ENCODE data around the gene EIF5A.

The EIF5A gene

DNA sequence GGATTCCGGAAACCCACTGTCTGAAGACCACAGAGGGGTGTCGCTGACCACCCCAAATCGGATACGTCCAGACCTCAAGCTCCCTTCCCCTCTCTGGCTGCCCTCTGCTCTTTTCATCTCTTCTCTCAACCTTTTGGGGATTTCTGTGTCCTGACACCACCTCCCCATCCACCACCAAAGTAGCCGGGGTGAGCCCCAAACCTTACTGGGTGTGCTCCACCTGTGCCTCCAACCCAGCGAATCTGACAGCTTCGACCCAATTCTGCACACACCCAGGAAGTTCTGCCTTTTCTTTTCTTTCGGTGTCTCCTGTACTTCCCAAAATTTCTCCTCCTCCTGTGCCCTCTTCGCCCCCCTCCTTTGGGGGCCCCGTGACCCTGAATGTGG is 45.1 kb downstream of the EIF5A start:
- DNase-seq: peak; percentile 27
- Histone ChIP-seq H3K9me2 (replicated peaks; ENCODE audit: insufficient read depth, low read length) (no peaks in the 10 kb centered on the region), H2AFZ (ENCODE audit: low read length) (peak overlapping the region; percentile 98), H3K9me3 (replicated peaks; ENCODE audit: insufficient read depth, low read length) (no peaks in the 10 kb centered on the region), H3K79me2 (ENCODE audit: low read length) (no peaks in the 10 kb centered on the region), H3K4me1 (ENCODE audit: low read length) (peaks cover 5% of the 10 kb centered on the region; the same call in 1 of the 2 replicates), H4K20me1 (ENCODE audit: insufficient read depth, low read length) (no peaks in the 10 kb centered on the region), H3K27me3 (replicated peaks; ENCODE audit: insufficient read depth, low read length) (peaks cover 7% of the 10 kb centered on the region; the same call in 1 of the 2 replicates), H3K4me2 (ENCODE audit: low read depth, low read length) (peak overlapping the region; percentile 98), H3K27ac (ENCODE audit: low read length) (no peak overlapping the region), H3F3A (ENCODE audit: insufficient read depth, low read length) (0 out of 2 replicates have a peak, but pooled peaks cover 6% of the 10 kb centered on the region), H3K36me3 (replicated peaks; ENCODE audit: insufficient read depth, low read length) (no peaks in the 10 kb centered on the region), H3K4me3 (ENCODE audit: low read length) (peak overlapping the region; percentile 82), H3K9ac (ENCODE audit: low read length) (peak overlapping the region; percentile 67; the same call in 1 of the 2 replicates)
- TF ChIP-seq, protein P1, sequence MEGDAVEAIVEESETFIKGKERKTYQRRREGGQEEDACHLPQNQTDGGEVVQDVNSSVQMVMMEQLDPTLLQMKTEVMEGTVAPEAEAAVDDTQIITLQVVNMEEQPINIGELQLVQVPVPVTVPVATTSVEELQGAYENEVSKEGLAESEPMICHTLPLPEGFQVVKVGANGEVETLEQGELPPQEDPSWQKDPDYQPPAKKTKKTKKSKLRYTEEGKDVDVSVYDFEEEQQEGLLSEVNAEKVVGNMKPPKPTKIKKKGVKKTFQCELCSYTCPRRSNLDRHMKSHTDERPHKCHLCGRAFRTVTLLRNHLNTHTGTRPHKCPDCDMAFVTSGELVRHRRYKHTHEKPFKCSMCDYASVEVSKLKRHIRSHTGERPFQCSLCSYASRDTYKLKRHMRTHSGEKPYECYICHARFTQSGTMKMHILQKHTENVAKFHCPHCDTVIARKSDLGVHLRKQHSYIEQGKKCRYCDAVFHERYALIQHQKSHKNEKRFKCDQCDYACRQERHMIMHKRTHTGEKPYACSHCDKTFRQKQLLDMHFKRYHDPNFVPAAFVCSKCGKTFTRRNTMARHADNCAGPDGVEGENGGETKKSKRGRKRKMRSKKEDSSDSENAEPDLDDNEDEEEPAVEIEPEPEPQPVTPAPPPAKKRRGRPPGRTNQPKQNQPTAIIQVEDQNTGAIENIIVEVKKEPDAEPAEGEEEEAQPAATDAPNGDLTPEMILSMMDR (IDR thresholded peaks at IDR 0.05; ENCODE audit: low read length): no peak
- TF ChIP-seq EZH2 (optimal IDR thresholded peaks at IDR 0.05; ENCODE audit: low read depth, low read length) (no peak), EZH2phosphoT487 (IDR thresholded peaks at IDR 0.05; ENCODE audit: low read length) (no peak)

DNA sequence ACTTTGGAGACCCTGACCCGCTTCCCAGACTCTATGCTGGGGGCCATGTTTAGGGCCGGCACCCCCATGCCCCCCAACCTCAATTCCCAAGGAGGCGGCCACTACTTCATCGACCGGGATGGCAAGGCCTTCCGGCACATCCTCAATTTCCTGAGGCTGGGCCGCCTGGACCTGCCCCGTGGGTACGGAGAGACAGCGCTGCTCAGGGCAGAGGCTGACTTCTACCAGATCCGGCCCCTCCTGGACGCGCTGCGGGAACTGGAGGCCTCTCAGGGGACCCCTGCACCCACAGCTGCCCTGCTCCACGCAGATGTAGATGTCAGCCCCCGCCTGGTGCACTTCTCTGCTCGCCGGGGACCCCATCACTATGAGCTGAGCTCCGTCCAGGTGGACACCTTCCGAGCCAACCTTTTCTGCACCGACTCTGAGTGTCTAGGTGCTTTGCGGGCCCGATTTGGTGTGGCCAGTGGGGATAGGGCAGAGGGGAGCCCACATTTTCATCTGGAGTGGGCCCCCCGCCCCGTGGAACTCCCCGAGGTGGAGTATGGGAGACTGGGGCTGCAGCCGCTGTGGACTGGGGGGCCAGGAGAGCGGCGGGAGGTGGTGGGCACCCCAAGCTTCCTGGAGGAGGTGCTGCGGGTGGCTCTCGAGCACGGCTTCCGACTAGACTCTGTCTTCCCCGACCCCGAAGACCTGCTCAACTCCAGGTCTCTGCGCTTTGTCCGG is 45.6 kb downstream of the EIF5A start:
- Histone ChIP-seq H3K79me2 (ENCODE audit: low read length) (no peaks in the 10 kb centered on the region), H3K36me3 (replicated peaks; ENCODE audit: insufficient read depth, low read length) (no peaks in the 10 kb centered on the region), H3F3A (ENCODE audit: insufficient read depth, low read length) (0 out of 2 replicates have a peak, but pooled peaks cover 6% of the 10 kb centered on the region), H2AFZ (ENCODE audit: low read length) (no peak overlapping the region), H3K4me3 (ENCODE audit: low read length) (no peak overlapping the region), H3K27ac (ENCODE audit: low read length) (no peak overlapping the region), H3K27me3 (replicated peaks; ENCODE audit: insufficient read depth, low read length) (peaks cover 7% of the 10 kb centered on the region; the same call in 1 of the 2 replicates), H3K4me1 (ENCODE audit: low read length) (peaks cover 5% of the 10 kb centered on the region; the same call in 1 of the 2 replicates), H3K9me3 (replicated peaks; ENCODE audit: insufficient read depth, low read length) (no peaks in the 10 kb centered on the region), H3K9ac (ENCODE audit: low read length) (no peak overlapping the region), H4K20me1 (ENCODE audit: insufficient read depth, low read length) (no peaks in the 10 kb centered on the region), H3K4me2 (ENCODE audit: low read depth, low read length) (peak overlapping the region; percentile 98; the same call in 1 of the 2 replicates), H3K9me2 (replicated peaks; ENCODE audit: insufficient read depth, low read length) (no peaks in the 10 kb centered on the region)
- DNase-seq: no peak
- no peak for TF ChIP-seq EZH2 (optimal IDR thresholded peaks at IDR 0.05; ENCODE audit: low read depth, low read length)
- TF ChIP-seq, protein P1 (IDR thresholded peaks at IDR 0.05; ENCODE audit: low read length): no peak
- TF ChIP-seq EZH2phosphoT487 (IDR thresholded peaks at IDR 0.05; ENCODE audit: low read length): no peak

DNA sequence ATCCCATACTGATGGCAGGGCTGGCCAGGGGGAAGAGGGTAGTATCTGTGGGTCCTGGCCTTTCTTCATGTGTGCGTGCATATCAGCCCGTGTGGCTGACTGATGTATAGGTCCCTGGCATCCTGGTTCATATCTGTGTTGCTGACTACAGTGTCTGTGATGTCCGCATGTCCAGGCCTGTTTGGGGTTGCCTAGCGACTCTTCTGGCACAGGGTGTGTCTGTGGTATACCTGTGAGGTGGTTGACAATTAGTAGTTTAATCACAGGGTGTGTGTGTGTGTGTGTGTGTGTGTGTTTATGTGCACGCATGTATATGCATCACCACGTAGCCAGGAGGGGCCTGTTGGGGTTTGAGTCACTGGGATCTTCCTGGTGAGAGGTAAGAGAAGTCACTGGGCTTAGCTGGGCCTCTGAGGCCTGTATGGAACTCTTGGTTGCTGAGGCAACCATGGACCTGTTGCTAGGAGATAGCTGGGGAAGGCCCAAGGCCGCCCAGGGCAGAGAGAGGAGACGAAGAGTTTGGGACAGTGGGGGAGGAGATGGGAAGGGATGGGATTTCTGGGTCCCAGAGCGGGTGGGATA is 46.9 kb downstream of the EIF5A start:
- no peak overlapping the region for H3K4me2 ChIP-seq (ENCODE audit: low read depth, low read length)

More for the DNA sequence above, 46.9 kb downstream of the EIF5A start:
- Histone ChIP-seq H3K9ac (ENCODE audit: low read length) (no peak overlapping the region), H3K9me3 (replicated peaks; ENCODE audit: insufficient read depth, low read length) (no peaks in the 10 kb centered on the region), H3K4me1 (ENCODE audit: low read length) (peaks cover 5% of the 10 kb centered on the region; the same call in 1 of the 2 replicates), H4K20me1 (ENCODE audit: insufficient read depth, low read length) (no peaks in the 10 kb centered on the region), H3K36me3 (replicated peaks; ENCODE audit: insufficient read depth, low read length) (no peaks in the 10 kb centered on the region), H3K4me3 (ENCODE audit: low read length) (no peak overlapping the region), H3K79me2 (ENCODE audit: low read length) (no peaks in the 10 kb centered on the region), H3K27ac (ENCODE audit: low read length) (no peak overlapping the region), H3K27me3 (replicated peaks; ENCODE audit: insufficient read depth, low read length) (peaks cover 7% of the 10 kb centered on the region; the same call in 1 of the 2 replicates), H3K9me2 (replicated peaks; ENCODE audit: insufficient read depth, low read length) (no peaks in the 10 kb centered on the region), H2AFZ (ENCODE audit: low read length) (no peak overlapping the region), H3F3A (ENCODE audit: insufficient read depth, low read length) (0 out of 2 replicates have a peak, but pooled peaks cover 6% of the 10 kb centered on the region)
- DNase-seq: no peak
- no peak for TF ChIP-seq EZH2phosphoT487 (IDR thresholded peaks at IDR 0.05; ENCODE audit: low read length)
- TF ChIP-seq, protein P1 (IDR thresholded peaks at IDR 0.05; ENCODE audit: low read length): no peak
- no peak for TF ChIP-seq EZH2 (optimal IDR thresholded peaks at IDR 0.05; ENCODE audit: low read depth, low read length)
